GM11168 (cell line): ENCODE measurements around the gene CERS6.
"Not testable (repeated sequence)": the region's sequence is repeated elsewhere in the genome, so short reads cannot be mapped to it uniquely, and the experiment has no call there.

Experiments used
- in situ Hi-C: fragments of 300-500 bp; cut with MboI; formaldehyde crosslinking; loops from one replicate; pipeline ENCODE4 v1.12.0; 2022; ENCODE audit warnings: low sequenced_read_pairs; ENCODE audit not compliant: unreplicated experiment

CERS6 gene

GRCh38 chr2:168773719-168774521 lies 317.8 kb downstream of the CERS6 start:
- in situ Hi-C loops, result no loop called here

- in situ Hi-C loops, result no loop called here
These were observed 319.8 kb downstream of the CERS6 start for GRCh38 chr2:168775837-168776236.

- in situ Hi-C loops, result no loop called here
These were observed 324.6 kb downstream of the CERS6 start for GRCh38 chr2:168780669-168781071.

GRCh38 chr2:168781191-168781817 lies 325.2 kb downstream of the CERS6 start:
- in situ Hi-C loops, result no loop called here

- in situ Hi-C loops, result no loop called here
These were observed 326.2 kb downstream of the CERS6 start for GRCh38 chr2:168782271-168782670.

GRCh38 chr2:168784993-168785392 lies 328.9 kb downstream of the CERS6 start:
- in situ Hi-C loops, result no loop called here

GRCh38 chr2:168787098-168787781 lies 331.2 kb downstream of the CERS6 start:
- in situ Hi-C loops, result no loop called here

- in situ Hi-C loops, result no loop called here
These were observed 331.8 kb downstream of the CERS6 start for GRCh38 chr2:168787782-168788376.

- in situ Hi-C loops, result no loop called here
These were observed 333.7 kb downstream of the CERS6 start for GRCh38 chr2:168789776-168790175.

GRCh38 chr2:168790226-168790902 lies 334.3 kb downstream of the CERS6 start:
- in situ Hi-C loops, result no loop called here

- in situ Hi-C loops, result not testable (repeated sequence)
These were observed 335.1 kb downstream of the CERS6 start for GRCh38 chr2:168791140-168791539.

- in situ Hi-C loops, result no loop called here
These were observed 337.5 kb downstream of the CERS6 start for GRCh38 chr2:168793596-168793995.

GRCh38 chr2:168794968-168795367 lies 338.9 kb downstream of the CERS6 start:
- in situ Hi-C loops, result no loop called here

GRCh38 chr2:168796090-168796577 lies 340.1 kb downstream of the CERS6 start:
- in situ Hi-C loops, result no loop called here

- in situ Hi-C loops, result no loop called here
These were observed 340.7 kb downstream of the CERS6 start for GRCh38 chr2:168796583-168797285.

GRCh38 chr2:168797286-168797655 lies 341.2 kb downstream of the CERS6 start:
- in situ Hi-C loops, result no loop called here

- in situ Hi-C loops, result no loop called here
These were observed 342.2 kb downstream of the CERS6 start for GRCh38 chr2:168798076-168798887.

GRCh38 chr2:168798888-168799410 lies 342.9 kb downstream of the CERS6 start:
- in situ Hi-C loops, result no loop called here

GRCh38 chr2:168801471-168801870 lies 345.4 kb downstream of the CERS6 start:
- in situ Hi-C loops, result no loop called here
